Effector CD4-positive, alpha-beta T cell (primary cell): ENCODE measurements around the gene BCKDHA.
"Not testable (repeated sequence)": the region's sequence is repeated elsewhere in the genome, so short reads cannot be mapped to it uniquely, and the experiment has no call there.

Experiments used
- DNase-seq: peaks from one replicate; pipeline ENCODE4 v3.0.0-alpha.2; 2020

Gene BCKDHA

GRCh38 chr19:41407271-41407670 lies 9.7 kb downstream of the BCKDHA start:
- no peak for DNase-seq

- no peak for DNase-seq
These were observed 10.6 kb downstream of the BCKDHA start for GRCh38 chr19:41408256-41408655.

- DNase-seq, result not testable (repeated sequence)
These were observed 11.2 kb downstream of the BCKDHA start for GRCh38 chr19:41408846-41409245.

- no peak for DNase-seq
These were observed 11.7 kb downstream of the BCKDHA start for GRCh38 chr19:41409288-41409687.

GRCh38 chr19:41410336-41411054 lies 12.9 kb downstream of the BCKDHA start:
- DNase-seq, result no peak

GRCh38 chr19:41411100-41411967 lies 13.7 kb downstream of the BCKDHA start:
- DNase-seq, result no peak

DNA sequence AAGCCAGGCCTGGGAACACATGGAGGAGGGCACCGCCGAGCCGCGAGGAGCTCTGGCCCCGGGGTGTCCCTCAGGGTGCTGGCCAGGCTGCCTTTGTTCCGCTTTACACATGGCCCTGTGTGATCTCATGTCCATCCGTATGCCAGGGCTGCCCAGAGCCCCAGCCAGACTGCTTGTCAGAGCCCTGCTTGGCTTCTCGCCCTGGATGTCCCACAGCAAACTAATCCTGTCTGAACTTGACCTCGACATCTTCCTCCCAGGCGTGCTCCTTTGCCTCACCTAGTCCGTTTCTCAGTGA lies 14.3 kb downstream of the BCKDHA start:
- DNase-seq, result no peak

DNA sequence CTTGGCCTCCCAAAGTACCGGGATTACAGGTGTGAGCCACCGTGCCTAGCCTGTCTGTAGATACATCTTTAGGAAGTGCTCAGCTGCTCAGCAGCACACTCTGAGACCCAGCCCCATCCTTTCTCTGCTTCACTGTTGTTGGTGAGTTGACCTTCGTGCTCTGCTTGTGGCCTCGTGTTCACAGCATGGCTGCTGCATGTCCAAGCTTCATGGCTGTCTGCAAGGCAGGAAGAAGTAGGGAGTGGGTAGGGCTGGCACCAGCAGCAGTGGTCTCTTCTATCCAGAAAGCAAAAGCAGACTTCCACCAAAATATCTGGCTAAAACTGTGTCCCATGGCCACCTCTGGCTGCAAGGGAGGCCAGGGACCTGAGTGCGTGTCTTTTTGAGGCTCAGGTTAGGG lies 15.3 kb downstream of the BCKDHA start:
- no peak for DNase-seq

DNA sequence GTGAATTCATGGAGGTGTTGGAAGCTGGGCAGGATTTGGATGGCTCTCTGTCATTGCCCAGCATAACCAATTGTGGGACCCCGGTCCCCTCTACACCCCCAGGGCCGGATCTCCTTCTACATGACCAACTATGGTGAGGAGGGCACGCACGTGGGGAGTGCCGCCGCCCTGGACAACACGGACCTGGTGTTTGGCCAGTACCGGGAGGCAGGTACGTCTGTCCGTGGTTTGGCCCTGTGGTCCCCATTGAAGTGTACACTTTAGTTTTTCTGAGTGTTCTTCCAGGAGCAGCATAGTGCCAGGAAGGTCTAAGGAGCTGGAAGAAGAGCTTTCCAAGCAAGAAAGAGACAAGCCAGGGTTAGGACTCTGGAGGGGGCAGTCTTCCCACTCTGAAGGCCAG lies 16.3 kb downstream of the BCKDHA start:
- DNase-seq, result no peak

DNA sequence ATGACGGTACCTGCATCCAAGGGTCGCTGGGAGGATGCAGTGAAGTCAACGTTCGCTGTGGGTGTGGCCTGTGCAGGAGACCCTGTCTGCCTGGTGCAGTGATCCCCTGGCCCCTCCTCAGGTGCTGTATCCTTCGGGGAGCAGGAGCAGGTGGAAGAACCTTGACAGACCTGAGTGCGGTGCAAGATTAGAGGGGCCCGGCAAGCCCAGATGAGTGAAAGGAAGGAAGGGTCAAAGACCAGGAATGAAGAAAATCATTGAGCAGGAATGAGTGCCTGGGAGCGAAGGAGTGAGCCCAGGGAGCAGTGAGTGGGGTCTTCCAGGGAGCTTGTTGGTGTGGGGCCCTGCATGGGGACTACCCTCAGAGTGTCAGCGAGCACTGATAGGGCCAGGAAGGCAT lies 16.8 kb downstream of the BCKDHA start:
- no peak for DNase-seq

DNA sequence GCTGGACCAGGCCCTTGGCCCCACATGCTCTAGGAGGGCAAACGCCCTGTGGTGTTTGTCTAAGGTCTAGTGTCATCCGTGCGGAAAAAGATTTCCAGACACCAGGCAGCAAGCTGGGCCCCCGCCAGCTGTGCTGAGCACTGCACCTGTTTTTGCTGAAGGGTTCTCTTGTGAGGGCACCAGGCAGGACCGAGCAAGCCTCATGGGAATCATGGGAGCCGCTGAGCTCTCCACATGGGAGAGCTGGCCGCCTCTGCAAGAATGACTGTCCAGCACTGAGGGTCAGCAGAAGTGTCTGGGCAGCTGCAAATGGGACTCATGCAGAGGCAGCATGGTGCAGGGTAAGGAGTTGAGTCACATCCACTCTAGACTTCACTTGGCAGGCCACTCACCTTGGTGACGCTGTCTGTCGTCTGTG lies 17.5 kb downstream of the BCKDHA start:
- DNase-seq, result no peak

DNA sequence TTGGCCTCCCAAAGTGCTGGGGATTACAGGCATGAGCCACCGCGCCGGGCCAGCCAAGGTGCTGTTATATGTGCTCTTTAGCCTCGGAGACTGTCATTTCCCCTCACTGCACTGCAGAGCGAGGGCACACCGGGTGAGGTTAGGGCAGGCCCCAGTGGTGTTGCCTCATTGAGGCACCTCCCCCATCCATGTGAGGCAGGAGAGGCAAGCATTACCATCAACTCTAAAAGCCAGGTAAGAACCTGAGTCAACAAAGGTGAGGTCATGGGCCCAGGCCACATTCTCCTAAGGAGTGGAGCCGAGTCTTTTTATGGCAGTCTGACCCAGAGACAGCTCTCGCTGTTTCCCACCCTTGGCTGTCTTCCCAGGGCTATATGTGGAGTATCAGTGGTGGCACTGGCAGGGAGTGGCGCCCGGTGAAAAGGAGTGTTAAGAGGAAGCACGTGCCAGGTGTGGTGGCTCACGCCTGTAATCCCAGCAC lies 18.6 kb downstream of the BCKDHA start:
- no peak for DNase-seq

DNA sequence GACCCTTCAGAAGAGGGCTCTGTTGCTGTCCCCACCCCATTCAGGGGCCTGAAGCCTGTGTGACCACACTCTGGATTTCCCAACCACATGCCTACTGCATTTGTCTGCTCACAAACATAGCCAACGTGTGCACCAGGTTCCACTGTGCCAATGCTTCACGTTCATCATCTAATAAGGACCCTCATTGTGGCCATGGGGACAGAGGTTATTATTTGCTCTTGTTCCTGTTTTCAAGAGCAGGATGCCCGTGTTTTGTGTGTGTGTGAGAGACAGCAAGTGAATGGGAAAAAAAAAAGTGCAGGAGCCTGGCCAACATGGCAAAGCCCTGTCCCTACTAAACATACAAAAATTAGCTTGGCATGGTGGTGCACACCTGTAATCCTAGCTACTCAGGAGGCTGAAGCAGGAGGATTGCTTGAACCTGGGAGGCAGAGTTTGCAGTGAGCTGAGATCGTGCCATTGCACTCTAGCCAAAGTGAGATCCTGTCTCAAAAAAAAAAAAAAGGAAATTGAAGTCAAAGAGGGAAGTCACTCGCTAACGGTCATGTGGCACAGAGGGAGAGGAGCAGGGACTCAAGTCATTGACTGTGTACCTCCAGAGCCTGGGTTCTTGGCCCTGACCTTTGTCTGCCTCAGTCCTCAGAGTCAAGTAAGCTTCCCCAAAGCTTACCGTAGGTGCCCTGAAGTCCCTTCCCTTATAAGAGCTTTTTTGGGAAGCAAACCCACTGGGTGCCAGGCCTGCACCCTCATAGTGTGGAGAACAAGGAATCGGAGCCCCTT lies 22.7 kb downstream of the BCKDHA start:
- no peak for DNase-seq

- no peak for DNase-seq
These were observed 23.7 kb downstream of the BCKDHA start for GRCh38 chr19:41421314-41421713.

- DNase-seq, result no peak
These were observed 24.4 kb downstream of the BCKDHA start for GRCh38 chr19:41421973-41422372.

DNA sequence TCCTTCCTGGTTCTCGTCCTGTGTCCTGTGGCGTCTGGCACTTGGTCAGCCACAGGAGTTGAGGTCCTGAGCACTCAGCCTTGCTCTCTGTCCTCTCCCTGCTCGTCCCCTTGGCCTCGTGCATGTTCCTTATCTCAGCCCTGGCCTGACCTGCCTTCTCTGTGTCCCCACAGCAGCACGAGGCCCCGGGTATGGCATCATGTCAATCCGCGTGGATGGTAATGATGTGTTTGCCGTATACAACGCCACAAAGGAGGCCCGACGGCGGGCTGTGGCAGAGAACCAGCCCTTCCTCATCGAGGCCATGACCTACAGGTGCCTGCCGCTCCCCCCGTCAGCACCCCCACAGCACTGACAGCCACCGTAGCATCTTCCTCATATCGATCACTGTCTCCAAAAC lies 24.8 kb downstream of the BCKDHA start:
- no peak for DNase-seq

GRCh38 chr19:41422955-41423354 lies 25.3 kb downstream of the BCKDHA start:
- no peak for DNase-seq

DNA sequence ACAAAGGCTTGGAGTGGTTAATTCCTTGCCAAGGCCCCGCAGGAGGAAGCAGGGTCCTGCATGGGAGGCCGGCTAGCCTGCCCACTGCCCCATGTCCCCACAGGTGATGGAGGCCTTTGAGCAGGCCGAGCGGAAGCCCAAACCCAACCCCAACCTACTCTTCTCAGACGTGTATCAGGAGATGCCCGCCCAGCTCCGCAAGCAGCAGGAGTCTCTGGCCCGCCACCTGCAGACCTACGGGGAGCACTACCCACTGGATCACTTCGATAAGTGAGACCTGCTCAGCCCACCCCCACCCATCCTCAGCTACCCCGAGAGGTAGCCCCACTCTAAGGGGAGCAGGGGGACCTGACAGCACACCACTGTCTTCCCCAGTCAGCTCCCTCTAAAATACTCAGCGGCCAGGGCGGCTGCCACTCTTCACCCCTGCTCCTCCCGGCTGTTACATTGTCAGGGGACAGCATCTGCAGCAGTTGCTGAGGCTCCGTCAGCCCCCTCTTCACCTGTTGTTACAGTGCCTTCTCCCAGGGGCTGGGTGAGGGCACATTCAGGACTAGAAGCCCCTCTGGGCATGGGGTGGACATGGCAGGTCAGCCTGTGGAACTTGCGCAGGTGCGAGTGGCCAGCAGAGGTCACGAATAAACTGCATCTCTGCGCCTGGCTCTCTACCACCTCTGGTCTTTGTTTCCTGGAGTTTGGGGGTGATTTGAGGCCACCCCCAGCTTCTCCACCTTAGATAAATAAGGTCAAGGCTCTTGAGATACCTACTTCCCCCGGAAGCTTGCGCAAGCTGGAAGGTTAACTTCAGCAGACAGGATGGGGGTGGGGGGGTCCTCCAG lies 26.9 kb downstream of the BCKDHA start:
- no peak for DNase-seq

DNA sequence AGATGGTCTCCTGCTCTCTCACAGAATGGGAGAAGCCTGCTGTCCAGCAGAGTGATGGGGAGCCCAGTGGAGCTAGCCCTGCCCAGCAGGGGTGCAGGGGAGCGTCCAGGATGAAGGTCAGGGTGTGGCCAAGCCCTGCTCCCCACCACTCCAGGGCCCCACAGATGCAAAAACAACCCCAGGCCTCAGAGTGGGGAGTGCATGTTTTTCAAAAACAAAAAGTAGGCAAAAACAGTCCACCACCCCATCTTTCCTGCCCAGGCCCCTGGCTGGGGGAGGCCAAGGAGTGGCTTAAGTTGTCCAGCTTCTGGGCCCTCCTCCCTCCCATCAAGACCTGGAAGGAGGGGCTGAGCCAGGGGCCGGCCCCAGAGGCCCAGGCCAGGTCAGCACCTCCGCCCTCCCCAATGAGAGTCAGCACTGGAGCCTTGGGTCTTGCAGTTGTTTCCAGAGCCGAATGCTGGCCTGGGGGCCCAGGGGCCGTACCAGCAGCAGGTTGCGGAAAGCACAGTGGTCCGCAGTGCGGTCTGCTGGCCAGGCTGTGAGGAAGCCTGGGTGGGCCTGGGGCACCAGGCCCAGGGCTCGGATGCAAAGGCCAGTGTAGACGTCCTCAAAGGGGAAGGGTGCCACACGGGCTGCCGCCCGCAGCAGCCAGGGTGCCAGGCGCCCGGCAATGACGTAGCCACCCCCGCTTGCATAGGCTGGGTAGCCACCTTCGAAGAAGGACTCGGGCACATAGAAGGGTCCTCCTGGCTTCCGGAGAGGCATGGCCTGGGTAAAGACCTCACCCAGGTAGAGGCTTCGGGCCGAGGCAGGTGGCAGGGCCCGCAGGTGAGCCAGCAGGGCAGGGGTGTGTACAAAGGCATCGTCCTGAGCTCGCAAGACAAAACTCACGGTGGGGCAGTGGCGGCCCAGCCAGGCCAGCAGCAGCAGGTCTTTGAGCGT lies 27.8 kb downstream of the BCKDHA start:
- DNase-seq, result no peak

GRCh38 chr19:41426116-41426841 lies 28.7 kb downstream of the BCKDHA start:
- no peak for DNase-seq
